Omental fat pad (tissue), 4 donors: ENCODE data around the gene ANKRD29. TPM values are rescaled to one million over a fixed set of nuclear protein-coding genes. Genes with fewer than 3 reads are reported as not detected.
A peak's percentile ranks its signal among the peaks of the same experiment; 100 is the strongest.

Experiments
- ATAC-seq: fragments of 150-250 bp; one replicate; pipeline ENCODE4 v1.9.1; 2016; ENCODE audit warnings: mild to moderate bottlenecking, moderate library complexity; ENCODE audit not compliant: low FRiP score
- DNase-seq: peaks from one replicate; pipeline ENCODE4 v3.0.0-alpha.2; 2019; ENCODE audit warnings: low spot score
- CTCF ChIP-seq, 3 donors: fragments of 450-650 bp; IDR thresholded peaks; one replicate each; pipeline ENCODE4 v1.5.1; 2016 to 2017; ENCODE audit warnings: antibody characterized with exemption in 3 of 3, mild to moderate bottlenecking in 3 of 3, moderate library complexity in 2 of 3
- total RNA-seq, 4 donors: library from RNA; depleted of rRNA; stranded (reverse); fragments of >200 nt; gene quantifications; one replicate each; pipeline ENCODE4 v1.1.0, GENCODE V29; 2016

Gene ANKRD29
- total RNA-seq, 4 donors from 2014 or later, result 8.1 to 51.9 (median 15.3) TPM

- no peak for TF ChIP-seq CTCF (IDR thresholded peaks at IDR 0.05)
- ATAC-seq (peak; percentile 51), DNase-seq (no peak)
Observed at GRCh38 chr18:23684515-23685197, 21.9 kb upstream of the ANKRD29 start.

GRCh38 chr18:23683671-23684070 is 21.0 kb upstream of the ANKRD29 start:
- no peak for TF ChIP-seq CTCF (IDR thresholded peaks at IDR 0.05)
- DNase-seq (no peak), ATAC-seq (no peak)

- no peak for ATAC-seq
- no peak for TF ChIP-seq CTCF (IDR thresholded peaks at IDR 0.05)
- no peak for DNase-seq
Observed at GRCh38 chr18:23683155-23683554, 20.4 kb upstream of the ANKRD29 start.

- no peak for TF ChIP-seq CTCF (IDR thresholded peaks at IDR 0.05)
- DNase-seq (no peak), ATAC-seq (no peak)
Observed at GRCh38 chr18:23682472-23682871, 19.8 kb upstream of the ANKRD29 start.

GRCh38 chr18:23682045-23682444 is 19.3 kb upstream of the ANKRD29 start:
- DNase-seq, result no peak
- ATAC-seq, result no peak
- TF ChIP-seq CTCF (IDR thresholded peaks at IDR 0.05), result no peak

- DNase-seq, result no peak
- no peak for TF ChIP-seq CTCF (IDR thresholded peaks at IDR 0.05)
- ATAC-seq, result no peak
Observed at GRCh38 chr18:23675896-23676295, 13.2 kb upstream of the ANKRD29 start.

GRCh38 chr18:23675236-23675635 is 12.5 kb upstream of the ANKRD29 start:
- ATAC-seq, result no peak
- DNase-seq, result no peak
- TF ChIP-seq CTCF (IDR thresholded peaks at IDR 0.05), result no peak
